Measurements from ENCODE around the gene CIC. TPM values are rescaled to one million over a fixed set of nuclear protein-coding genes. Genes with fewer than 3 reads are reported as not detected.

The CIC gene
- total RNA-seq, 1 donor from 2014 or later: 51.3 TPM

DNA sequence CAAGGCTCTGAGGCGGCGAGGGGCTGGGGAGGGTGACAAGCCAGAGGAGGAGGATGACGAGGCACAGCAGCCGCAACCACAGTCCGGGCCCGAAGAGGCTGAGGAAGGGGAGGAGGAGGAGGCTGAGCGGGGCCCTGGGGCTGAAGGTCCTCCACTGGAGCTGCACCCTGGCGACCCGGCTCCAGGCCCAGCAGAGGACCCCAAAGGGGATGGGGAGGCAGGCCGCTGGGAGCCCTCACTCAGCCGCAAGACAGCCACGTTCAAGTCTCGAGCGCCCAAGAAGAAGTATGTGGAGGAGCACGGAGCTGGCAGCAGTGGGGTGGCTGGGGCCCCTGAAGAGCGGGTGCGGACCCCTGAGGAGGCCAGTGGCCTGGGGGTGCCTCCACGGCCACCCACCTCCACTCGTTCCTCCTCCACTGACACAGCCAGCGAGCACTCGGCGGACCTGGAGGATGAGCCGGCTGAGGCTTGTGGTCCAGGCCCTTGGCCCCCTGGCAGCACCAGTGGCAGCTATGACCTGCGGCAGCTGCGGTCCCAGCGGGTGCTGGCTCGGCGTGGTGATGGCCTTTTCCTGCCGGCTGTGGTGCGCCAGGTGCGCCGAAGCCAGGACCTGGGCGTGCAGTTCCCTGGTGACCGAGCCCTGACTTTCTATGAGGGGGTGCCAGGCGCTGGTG, 2.9 kb downstream of the CIC start:
- intact Hi-C loops (cut with DNase I): no loop called here
- DNase-seq (ENCODE audit: low spot score): no peak

DNA sequence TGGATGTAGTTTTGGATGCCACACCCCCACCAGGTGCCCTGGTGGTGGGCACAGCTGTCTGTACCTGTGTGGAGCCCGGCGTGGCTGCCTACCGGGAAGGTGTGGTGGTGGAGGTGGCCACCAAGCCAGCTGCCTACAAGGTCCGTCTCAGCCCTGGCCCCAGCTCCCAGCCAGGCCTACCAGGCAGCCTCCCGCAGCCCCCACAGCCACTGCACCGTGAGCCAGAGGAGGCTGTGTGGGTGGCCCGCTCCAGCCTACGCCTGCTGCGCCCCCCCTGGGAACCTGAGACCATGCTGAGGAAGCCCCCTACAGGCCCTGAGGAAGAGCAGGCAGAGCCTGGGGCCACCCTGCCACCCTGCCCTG, 3.5 kb downstream of the CIC start:
- no peak for DNase-seq (ENCODE audit: low spot score)
- intact Hi-C loops (cut with DNase I): no loop called here

DNA sequence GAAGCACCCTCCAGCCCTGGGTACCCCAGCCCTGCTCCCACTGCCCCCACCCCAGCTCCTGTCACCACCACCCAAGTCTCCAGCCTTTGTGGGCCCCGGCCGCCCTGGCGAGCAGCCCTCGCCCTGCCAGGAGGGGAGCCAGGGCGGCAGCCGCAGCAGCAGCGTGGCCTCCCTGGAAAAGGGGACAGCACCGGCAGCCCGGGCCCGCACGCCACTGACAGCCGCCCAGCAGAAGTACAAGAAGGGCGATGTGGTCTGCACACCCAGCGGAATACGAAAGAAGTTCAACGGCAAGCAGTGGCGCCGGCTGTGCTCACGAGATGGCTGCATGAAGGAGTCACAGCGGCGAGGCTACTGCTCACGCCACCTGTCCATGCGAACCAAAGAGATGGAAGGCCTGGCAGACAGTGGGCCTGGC, 3.9 kb downstream of the CIC start:
- intact Hi-C loops (cut with DNase I): no loop called here
- DNase-seq (ENCODE audit: low spot score): no peak

DNA sequence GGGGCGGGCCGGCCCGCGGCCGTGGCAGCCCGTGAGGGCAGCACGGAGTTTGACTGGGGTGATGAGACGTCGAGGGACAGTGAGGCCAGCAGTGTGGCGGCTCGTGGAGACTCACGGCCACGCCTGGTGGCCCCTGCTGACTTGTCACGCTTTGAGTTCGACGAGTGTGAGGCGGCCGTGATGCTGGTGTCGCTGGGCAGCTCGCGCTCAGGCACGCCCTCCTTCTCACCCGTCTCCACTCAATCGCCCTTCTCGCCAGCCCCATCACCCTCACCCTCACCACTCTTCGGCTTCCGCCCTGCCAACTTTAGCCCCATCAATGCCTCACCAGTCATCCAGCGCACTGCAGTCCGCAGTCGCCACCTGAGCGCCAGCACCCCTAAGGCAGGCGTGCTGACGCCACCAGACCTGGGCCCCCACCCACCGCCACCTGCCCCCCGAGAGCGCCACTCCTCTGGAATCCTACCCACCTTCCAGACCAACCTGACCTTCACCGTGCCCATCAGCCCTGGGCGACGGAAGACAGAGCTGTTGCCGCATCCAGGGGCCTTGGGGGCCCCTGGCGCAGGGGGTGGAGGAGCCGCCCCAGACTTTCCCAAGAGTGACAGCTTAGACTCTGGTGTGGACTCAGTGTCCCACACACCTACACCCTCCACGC, 4.5 kb downstream of the CIC start:
- DNase-seq (ENCODE audit: low spot score): no peak

DNA sequence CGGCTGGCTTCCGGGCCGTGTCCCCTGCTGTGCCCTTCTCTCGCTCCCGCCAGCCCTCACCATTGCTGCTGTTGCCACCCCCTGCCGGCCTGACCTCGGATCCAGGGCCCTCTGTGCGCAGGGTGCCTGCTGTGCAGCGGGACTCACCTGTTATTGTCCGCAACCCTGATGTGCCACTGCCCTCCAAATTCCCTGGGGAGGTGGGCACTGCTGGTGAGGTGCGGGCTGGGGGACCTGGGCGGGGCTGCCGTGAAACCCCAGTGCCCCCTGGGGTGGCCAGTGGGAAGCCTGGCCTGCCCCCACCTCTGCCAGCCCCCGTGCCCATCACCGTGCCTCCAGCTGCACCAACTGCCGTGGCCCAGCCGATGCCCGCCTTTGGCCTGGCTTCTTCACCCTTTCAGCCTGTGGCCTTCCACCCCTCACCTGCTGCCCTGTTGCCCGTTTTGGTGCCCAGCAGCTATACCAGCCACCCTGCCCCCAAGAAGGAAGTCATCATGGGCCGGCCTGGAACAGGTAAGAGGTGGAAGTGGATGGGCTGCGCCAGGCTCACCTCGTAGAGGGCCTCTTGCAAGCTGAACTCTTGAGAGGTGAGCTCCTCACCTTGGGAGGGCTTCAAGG, 5.1 kb downstream of the CIC start:
- DNase-seq (ENCODE audit: low spot score): no peak
- intact Hi-C loops (cut with DNase I): no loop called here

More for the DNA sequence above, 4.5 kb downstream of the CIC start:
- intact Hi-C loops (cut with DNase I): no loop called here

DNA sequence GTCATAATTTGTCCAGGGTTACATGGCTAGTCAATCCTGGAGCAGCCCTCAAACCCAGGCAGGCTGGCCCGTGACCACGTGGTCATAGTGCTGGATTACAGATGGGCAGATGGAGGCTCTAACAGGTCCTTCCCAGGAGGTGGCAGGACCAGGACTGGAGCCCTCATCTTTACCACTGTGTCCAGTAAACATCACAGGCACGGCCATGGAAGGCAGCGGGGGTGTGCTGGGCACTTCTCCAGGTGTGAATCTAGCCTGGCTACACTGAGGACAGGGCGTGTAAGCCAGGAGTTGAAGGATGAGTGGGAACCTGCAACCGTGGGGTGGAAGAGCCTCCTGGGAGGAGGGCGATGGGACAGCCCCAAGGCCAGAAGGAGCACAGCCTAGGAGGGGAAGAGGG, 6.1 kb downstream of the CIC start:
- intact Hi-C loops (cut with DNase I): no loop called here

DNA sequence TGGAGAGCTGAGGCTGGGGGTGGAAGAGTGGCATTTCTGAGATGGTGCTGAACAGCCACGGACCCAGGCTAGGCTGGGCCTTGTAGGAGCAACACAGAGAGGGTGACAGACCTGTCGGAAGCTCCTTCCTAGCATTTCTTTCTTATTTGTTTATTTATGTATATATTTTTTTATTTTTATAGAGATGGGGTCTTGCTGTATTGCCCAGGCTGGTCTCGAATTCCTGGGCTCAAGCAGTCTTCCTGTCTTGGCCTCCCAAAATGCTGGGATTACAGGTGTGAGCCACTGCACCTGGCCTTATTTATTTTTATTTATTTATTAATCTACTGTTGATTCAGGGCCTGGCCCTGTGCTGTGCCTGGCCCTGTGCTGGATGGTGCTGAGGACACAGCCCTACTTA, 6.5 kb downstream of the CIC start:
- DNase-seq (ENCODE audit: low spot score): no peak
- intact Hi-C loops (cut with DNase I): no loop called here

More for the DNA sequence above, 6.1 kb downstream of the CIC start:
- no peak for DNase-seq (ENCODE audit: low spot score)

DNA sequence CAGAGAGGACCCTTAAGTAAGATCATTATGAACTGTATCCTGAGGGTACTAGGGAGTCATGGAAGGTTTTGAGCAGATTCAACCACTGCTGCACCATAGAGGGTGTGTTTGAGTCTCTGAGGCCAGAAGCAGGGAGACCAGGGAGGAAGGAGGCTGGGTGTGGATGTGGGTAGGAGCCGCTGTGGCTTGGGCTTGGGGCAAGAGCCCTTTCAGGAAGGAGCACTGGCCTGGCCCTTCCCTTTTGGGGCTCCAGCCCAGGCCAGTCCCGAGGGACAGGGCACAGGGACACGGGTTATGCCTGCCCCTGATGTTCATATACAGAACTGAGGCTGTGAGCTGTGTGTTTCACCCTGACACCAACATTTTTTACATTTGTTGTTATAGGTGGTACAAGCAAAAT, 7.2 kb downstream of the CIC start:
- intact Hi-C loops (cut with DNase I): no loop called here
- no peak for DNase-seq (ENCODE audit: low spot score)

DNA sequence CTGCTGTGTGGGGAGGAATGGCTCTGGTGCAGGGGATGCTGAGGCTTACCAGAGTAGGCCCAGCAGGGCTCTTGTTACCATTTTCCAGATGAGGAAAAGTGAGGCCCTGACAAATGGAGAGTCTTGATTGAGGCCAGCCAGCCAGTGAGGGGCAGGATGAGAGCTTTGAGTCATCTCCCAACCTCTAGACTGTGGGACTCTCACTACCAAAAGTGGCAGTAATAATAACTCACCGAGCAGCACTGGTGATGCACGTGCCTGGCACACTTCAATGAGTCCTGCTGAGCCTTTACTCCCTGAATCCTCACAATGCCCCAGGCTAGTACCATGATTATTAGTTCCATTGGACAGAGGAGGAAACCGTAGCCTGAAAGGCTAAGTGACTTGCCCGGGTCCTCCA, 7.8 kb downstream of the CIC start:
- intact Hi-C loops (cut with DNase I): no loop called here
- DNase-seq (ENCODE audit: low spot score): no peak

DNA sequence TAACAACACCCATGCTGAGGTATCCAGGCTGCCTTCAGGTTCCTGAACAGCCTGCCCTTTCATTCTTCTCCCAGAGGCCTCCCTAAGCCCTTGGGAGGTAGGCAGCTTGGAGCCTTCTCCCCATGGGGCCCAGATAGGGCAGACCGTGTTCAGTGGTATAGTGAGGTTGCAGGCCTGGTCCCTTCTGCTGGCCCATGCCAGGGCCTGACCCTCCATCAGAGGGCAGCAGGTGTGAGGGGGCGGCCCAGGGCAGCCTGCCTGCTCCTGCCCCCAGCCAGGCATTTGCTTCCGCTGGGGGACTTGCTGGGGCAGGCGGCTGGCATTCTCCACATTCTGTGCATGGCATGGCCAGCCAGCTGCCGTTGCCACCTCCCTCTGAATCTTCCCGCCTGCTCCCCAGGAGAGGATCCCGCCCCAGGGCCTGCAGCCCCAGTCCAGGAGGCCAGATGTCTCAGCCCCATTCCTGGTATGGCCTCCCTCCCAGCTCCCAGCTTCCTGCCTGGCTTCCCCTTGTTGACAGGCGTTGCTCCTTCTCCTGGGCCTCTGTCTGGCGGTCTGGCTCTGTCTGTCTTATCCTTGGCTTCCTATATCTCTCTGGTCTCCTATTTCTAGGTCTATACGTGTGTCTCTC, 8.9 kb downstream of the CIC start:
- DNase-seq (ENCODE audit: low spot score): peak; percentile 78
- intact Hi-C loops (cut with DNase I): no loop called here

DNA sequence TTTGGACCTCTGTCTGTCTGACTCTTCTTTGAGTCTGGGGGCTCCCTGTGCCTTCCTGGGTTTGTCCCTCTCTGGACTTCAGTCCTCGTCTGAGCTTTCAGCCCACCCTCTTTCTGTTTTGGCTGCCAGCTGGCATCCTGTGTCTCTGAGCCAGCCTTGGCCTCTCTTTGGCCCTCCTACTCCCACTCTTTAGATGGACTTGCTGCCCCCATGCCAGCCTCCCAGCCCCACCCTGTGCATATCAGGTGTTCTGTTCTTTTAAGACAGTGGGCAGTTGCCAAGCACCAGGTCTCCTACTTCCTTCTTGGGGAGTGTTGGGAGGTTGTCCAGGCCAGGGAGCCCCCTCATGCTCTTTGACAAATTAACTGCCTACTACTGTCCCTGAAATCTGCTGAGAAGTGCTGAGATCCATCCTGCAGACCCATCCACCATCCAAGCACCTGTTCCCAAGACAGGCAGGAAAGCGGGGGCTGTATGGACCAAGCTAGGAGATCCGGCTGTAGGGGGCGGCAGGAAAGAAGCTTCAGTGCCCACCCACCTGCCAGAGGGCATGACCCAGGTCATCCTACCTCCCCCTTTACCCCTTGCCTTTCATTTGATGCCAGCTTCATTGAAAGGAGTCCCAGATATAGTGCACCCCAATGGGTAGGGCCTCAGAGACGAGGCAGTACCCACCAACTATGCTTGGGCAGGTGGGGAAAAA, 9.6 kb downstream of the CIC start:
- DNase-seq (ENCODE audit: low spot score): no peak
- intact Hi-C loops (cut with DNase I): loop anchor here (1.0 kb wide), 1 partner anchor 34 kb away; no protein-coding TSS in a partner anchor

DNA sequence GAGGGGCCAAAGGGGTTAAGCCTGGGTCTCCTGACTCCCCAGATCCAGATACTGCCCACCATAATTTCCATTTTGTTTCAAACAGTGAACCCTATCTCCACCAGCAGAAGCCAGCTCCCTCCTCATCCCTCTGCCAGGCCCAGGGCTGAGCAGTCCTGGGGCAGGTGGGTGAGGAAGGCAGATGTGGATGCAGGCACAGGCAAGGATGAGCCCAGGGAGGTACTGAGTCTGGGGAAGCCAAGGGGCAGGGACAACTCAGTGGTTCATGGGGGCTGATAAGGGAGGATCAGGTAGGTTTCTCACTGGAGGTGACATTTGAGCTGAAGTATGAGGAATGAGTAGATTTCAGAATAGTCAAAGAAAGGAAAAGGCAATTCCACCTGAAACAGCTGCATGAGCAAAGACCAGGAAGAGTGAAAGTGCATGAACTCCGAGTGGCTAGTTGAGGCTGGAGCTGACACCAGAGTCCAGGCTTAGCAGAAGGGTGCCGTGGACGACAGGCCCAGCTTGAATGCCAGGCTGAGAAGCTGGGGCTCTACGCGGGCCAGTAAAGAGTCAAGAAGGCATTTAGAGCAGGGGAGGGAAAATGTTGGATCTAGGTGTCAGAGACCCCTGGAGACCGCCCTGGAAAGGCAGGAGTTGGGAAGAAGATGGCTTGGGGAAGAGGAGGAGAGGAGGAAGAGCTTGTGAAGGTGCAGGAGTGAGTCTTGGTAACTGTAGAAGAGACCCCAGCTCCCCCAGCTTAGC, 10.3 kb downstream of the CIC start:
- intact Hi-C loops (cut with DNase I): loop anchor here (1.0 kb wide), 1 partner anchor 35 kb away; no protein-coding TSS in a partner anchor
- DNase-seq (ENCODE audit: low spot score): no peak

DNA sequence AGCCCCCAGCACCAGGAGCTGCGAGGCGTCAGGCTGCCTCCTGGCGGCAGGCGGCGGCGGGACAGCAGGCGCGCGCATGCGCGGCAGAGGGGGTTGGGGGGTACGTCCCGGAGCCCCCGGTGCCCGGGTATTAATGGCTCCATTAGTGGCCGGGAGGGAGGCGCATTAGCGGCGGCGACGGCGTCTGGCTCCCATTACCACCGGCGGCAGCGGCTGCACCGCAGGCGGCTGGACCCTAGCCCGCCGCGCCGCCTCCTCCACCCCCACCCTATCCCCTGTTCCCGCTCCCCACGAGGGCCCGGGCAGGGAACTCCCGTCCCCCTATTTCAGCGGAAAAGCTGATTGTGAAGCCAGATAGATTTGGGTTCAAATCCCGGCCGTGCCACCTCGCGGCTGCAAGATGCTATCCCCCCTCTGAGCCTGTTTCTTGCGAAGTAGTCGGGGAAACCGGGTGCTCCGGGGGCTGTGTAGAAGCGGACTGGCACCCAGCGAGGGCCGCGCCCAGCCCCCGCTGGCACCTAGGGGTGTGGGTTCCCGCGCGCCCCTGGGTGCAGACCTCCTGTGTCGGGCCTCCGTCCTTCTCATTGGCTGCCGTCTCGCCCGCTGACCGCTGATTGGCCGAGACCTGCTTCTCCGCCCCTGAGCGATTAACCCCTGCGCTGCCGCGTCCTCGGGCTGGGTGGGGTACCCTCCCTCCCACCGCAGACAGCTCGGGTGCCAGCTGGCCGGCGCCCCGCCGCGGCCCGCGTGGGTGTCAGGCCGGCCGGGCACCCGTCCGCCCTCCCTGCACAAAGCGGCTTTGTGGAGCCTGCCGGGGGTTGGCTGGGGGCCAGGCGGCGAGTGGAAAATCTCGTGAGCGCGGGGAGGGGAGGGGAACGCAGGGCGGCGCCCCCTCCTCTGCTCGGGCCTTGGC, 11.1 kb downstream of the CIC start:
- peak; percentile 96 for DNase-seq (ENCODE audit: low spot score)
- intact Hi-C loops (cut with DNase I): loop anchor here (1.0 kb wide), 2 partner anchors 25 to 36 kb away; partner anchors contain the start of gene ERF

DNA sequence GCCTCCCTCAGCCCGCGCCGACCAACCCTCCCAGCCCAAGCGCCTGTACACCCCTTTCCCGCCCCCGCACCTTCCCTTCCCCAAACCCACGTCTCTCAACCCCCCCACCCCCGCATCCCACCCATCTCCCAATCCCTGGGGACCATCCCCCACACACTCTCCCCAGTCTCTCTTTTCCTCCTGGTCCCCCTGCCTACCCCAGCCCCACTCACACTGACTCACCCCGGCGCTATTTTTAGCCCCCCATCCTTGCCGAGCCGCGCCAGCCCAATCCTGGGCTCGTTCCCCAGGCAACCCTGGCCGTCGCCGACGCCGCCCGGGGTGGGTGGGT, 11.7 kb downstream of the CIC start:
- DNase-seq (ENCODE audit: low spot score): peak; percentile 88

DNA sequence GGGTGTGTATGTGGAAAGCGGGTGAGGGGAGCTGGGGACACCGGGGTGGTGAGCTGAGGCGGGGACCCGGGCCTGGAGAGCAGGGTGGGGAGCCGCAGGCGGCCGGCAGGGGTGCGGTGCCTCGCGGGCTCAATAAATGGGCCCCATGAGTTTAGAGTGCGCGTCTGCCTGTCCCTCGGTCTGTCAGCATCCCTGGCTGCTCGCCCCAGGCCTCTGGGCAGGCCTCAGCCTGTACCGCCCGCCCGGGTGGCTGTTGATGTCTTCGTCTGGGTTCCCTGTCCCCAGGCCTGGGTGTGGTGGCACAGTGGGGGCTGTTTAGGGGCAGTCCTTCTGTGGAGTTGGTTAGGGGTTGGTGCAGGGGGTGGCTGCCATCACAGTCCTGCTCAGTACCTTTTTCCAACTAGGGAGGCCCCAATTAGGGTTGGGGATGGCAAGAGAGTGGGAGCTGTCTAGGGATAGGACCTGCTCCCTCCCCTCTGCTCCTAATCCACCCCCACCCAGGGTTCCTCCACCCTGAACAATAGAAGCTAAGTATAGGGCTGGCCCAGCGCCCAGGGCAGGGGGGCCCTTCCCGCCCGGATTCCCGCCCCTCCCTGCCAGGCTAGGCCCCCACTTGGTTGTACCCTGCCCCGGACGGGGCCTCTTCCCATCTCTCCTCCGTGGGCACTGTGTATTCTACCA, 12.2 kb downstream of the CIC start:
- peak; percentile 87 for DNase-seq (ENCODE audit: low spot score)
- intact Hi-C loops (cut with DNase I): no loop called here

More for the DNA sequence above, 11.7 kb downstream of the CIC start:
- intact Hi-C loops (cut with DNase I): loop anchor here (1.0 kb wide), 1 partner anchor 25 kb away; the partner anchor contains the start of gene ERF

DNA sequence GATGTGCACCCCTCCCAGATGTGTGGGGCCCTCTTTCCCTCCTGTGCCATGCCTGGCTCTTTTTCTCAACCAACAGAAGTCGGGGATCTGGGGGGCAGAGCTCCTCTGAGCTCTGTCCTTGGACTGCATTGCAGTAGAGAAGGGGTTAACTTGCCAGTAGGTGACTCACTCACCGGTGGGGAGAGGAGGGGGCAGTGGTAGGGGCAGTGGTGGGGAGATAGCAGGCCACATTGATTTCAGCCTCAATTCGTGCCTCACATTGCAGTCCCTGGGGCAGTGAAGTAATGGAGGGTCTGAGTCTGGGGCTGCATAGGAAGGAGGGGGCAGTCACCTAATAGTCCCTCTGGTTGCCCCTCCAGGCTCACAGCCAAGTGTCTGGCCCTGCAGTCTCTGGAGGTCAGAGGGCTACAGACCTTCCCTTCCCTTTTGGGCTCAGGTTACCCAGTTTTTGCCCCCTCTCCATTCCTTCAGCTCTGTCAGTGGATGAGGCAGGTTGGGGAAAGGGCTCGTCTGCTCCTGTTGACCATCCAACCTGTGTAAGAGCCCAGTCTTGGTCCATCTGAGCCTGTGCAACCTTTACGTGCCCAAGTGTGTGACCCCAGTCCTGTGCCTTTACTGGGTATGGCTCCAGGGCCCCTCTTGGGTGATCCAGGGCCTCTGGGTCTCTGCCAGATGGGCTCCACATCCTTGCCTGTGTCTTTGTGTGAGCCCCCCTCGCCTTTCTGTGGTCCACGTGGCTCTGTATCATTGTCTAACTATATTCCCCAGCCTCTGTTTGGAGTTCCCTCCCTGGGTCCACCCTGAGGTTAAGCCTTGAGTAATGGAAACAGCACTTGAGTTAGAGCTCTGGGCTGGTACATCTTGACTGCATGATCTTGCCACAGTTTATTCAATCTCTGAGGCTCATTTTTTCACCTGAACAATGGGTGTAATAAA, 13.0 kb downstream of the CIC start:
- peak; percentile 74 for DNase-seq (ENCODE audit: low spot score)
- intact Hi-C loops (cut with DNase I): loop anchor here (2.0 kb wide), 1 partner anchor 13 kb away; the partner anchor contains the start of gene CIC
